CD4-positive, alpha-beta T cell treated with Interferon gamma for 1 hour (primary cell): Measurements from ENCODE around the gene TIGD3.

Source experiments
- DNase-seq: peaks from one replicate; pipeline ENCODE4 v3.0.0-alpha.2; 2020

TIGD3 gene

DNA sequence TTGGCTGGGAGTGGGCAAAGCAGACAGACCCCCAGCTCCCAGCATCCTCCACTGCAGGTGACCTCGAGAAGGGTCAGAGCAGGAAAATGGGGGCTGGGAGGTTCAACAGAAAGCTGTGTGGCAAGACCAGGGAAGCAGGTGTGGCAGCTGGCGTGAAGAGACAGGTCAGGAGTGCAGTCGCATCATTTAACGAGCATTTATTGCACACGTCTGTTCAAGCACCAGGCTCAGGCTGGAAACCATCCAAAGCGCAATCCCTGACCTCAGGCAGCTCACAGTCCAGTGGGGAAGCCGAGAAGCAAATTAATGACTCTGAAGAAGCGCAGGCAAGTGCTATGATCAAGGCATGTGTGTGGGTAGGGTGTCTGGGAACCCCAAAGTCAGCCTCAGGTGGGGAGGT, 20.5 kb downstream of the TIGD3 start:
- no peak for DNase-seq

DNA sequence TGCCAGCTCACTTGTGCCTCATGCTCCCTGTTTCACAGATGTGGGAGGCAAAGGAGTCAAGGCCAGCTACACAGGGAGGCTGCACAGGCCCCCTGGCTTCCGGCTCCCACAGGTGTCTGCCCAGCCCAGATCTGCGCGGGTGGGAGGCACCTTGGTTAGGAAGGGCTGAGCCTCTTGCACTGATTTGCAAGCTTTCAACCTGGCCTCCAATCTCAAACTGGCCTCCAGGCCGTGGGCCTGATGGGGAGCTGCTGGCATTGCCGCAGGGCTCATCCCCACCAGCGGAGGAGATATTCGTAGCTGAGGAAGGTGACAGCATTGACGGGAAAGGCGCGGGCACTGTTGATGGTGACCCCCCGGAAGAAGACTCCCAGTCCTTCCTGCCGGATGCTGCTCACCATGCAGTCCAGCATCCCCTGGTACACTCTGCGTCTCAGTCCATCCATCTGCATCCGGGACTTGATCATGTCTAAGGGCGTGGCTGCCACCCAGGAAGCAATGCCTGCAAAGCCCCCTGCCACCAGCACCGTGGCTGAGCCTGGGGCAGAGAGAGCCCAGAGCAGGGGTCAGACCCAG, 21.7 kb downstream of the TIGD3 start:
- no peak for DNase-seq

DNA sequence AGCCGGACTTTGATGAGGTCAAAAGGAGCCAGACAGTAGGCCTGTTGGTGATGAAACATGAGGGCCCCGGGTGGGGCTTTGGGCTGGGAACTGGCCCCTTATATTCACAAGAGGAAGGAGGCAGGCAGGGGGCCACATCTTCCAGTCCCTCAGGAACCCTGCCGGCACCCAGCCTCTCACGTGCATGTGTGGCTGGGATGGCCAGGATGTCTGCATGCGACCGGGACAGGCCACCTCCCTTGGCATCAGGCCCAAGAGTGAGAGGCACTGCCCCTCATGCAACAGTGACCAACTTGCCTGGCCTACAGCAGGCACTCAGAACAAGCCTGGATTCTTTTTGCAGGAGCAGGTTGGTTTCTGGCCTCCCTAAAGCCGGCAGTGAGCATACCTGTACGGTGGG, 22.5 kb downstream of the TIGD3 start:
- DNase-seq = no peak

DNA sequence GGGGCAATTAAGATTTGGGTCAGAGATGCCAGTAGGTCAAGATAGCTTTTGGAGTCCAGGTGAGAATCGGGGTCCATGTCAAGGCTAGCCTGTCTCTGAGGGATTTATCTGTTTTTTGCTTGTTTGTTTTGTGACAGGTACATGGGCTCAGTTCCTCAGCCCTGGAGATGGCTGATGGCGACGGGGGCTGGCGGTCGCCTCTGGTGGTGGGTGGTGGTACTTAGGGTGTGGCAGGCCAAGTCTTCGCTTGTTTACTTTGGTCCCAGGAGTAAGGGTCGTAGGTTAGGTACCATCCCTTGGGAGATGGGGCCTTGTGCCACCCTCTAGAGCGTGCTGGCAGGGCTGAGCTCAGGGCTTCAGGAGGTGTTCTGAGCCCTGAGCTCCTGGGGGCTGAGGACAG, 23.2 kb downstream of the TIGD3 start:
- no peak for DNase-seq

DNA sequence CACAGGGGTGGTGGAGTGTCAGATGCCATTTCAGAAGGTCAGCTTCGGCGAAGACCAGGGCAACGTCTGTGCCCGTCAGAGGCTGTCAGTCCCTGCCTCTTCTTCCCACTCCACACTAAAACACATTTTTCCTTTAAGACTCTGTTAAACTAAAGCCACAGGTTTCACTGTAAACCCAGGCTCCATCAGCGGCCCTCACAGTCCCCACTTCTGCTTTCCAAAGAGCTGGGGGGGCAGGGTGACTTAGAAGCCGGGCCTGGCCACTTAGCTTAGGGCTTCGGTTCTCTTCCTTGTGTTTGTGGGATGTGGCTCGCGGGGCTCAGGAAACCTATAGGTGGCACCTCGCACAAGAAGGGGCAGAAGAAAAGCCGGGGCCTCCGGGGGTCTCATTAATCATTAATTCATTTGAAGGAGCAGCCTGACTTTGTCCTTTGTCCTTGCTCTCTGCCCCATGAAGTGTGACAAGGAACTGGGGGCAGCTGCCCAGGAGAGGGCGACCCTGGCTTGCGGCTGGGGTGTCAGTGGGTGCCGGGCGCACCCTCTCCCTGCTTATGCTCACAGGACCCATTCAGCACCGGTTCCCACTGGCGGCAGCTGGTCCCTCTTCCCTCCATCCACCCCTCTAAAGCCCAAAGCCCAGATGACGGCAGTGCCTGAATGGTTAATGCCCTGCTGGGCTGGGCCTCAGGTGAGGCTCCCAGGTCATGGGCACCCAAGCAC, 23.8 kb downstream of the TIGD3 start:
- peak; percentile 52 for DNase-seq

DNA sequence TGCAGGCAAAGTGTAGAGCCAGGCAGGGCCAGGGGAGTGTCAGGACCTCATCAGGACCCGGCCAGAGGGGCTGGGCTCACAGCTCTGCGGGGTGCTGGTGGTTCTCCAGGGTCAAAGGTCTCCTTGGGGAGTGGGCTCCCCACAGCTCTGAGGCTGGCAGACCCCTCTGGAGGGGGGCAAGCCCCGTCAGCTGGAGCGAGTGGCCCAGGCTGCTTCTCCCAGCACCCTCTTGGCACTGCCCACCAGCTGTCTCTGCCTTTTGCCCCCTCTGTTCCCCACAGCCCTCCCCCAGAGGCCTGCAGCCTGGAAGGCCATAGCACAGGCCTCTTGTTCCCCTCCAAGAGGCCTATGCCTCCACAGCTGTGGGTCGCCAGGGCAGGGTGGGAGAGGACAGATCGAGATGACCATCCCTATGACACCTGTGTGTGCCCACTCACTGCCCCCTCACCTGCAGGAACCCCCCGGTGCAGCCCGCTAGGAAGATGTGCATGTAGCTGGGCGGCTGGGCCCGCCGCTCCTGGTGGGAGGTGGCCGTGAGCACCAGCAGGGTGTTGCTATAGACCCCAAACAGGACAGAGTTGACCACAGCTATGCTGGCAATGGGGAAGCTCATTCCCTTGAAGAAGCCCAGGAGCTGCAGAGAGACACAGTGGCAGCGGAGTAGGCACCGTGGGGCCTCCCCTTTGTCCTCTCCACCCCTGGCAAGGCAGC, 24.5 kb downstream of the TIGD3 start:
- no peak for DNase-seq

DNA sequence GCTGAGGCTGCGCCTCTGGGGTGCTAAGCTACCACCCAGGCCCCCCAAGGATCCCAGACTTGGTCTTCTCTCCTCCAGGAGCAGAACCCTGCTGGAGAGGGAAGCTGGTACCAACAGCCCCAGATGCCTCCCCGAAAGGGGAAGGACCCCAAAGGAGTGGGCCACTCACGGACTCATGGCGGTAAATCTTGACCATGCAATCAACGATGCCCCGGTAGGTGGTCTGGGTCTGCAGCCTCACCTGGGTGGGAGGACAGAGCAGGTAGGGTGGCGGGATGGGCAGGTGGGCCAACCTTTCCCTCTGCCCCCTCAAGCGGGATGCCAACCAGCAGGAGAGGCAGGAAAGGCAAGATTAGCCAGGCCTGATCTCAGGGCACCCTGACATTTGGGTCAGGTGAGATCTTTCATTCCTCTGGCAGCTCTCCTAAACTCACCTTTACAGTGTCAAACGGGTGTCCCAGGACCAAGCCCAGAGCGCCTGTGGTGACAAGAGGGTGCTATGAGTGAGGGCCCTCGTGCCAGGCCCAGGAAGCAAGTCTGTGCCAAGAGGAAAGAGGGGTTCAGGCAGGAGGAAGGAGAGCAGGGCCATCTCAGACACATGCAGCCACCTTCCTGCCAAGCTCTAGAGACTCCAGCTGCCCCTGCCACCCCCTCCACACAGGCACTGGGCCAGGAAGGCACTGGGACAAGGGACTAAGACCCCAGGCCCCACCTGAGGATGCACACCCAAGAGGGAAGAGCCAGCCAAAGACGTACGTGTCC, 25.3 kb downstream of the TIGD3 start:
- no peak for DNase-seq

DNA sequence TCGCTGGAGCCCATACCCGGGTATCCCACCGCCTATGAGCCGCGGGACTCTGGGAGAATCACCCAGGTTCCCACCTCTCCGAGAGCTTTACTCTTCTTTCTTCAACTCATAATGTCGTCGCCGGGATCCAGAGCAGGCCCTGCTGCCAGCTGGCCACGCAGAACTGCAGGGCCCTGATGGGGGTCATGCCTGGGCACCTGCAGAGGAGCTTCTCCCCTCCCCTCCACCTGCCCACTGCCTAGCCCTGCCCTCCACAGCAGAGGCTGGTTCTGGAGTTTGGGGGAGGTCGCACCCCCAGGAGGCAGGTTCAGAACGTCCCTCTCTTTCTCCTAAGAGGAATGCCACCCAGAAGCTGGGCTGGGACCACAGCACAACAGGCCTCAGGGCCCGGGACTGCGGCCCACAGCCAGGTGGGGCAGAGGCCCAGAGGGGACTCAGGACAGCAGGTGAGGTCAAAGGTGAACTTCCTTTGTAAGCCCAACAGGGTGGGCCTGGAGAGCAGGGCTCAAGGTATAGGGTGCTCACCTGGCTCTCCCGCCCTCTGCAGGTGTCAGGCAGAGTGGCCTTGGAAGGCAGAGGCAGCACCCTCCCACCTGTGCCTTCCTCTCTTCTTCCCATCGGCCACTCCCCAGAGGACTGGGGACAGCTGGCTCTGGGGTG, 26.0 kb downstream of the TIGD3 start:
- no peak for DNase-seq

DNA sequence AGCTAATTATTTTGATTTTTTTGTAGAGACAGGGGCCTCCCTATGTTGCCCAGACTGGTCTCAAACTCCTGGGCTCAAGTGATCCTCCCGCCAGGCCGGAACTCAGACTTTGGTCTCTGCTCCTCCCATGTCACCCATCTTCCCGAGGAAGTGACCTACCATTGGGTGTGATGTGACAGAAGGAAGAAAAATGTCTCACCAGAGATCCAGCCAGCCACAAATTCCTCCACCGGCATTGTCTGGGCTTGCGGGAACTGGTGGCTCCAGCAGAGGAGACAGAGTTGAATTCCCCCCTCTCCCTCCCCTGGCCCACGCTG, 27.1 kb downstream of the TIGD3 start:
- DNase-seq = no peak

DNA sequence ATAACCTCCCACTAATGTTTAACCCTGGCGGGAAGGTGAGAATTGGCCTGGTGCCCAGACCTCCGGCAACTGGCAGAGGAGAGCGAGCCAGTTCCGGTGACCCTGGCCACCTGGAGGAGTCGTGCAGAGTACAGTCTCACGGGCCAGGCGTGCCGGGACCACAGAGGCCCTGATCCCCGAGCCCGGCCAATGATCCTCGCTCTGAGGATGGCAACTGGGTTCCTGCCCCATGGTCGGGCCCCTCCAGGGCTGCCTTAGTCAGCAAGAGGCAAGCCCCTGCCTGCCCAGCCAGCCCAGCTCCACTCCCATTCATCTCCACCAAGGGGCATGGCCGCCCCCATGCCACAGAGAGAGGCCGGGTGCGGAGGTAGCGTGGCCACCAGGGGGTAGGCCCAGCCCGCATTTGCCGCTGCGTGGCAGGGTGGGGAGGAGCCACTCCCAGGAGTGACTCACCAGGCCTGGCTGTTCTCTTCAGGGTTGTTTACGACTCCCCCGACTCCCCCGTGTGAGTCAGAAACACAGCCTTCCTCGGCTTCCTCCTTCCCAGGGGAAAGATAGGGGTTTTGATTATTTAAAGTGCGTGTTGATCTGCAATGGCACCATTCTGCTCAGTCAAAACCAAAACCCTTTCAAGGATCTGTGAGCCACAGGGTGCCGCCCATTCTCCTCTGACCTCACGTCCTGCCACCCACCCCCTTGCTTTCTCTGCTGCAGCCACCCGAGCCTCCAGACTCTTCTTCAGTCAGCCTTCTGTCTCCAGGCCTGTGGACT, 27.7 kb downstream of the TIGD3 start, which contains the start of gene SLC25A45:
SLC25A45 (minus strand) TSS at position 614 of the 771 bp plus-strand sequence. CDS start 695 bp downstream, outside the sequence.
- peak; percentile 91 for DNase-seq

DNA sequence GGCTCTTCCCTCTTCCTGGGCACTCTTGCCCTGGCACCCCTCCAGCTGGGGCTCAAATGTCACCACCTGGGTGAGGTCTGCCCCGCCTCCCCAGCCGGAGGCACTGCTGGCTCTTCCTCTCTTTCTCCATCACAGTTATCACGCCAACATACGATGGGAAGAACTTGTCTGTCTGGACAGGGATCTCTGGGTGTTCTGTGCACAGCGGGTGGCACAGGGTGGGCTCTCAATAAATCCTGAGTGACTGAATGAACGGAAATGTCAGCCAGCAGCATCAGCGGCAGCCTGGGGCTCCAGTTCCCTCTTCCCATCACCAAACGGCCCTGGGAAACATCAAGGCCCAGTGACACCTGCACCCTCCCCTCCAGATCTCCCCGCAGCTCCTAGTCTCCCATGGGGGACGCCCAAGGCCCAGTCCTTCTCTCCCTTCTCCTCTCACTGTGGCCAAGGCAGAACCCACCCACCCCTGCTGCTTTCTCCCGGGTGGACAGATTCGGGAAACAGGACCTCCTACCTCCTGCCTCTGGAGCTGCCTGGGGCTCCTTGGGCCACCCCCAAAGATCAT, 28.3 kb downstream of the TIGD3 start:
- DNase-seq = no peak

DNA sequence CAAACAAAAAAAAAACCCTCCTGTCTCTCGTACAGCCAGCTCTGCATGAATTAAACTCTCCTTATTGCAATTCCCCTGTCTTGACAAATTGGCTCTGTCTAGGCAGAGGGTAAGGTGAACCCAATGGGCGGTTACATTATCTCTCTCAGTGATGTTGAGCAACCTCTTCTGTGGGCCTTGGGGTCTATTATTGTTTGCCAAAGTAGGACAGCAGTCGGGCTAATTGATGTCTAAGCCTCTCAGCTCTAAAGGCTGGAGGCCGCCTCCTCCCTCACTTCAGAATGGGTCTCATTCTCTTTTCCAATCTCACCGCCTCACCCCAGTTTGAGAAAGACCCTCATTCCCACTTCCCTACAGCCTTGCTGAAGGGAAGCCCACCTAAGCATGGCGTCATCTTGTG, 29.2 kb downstream of the TIGD3 start:
- DNase-seq = no peak

DNA sequence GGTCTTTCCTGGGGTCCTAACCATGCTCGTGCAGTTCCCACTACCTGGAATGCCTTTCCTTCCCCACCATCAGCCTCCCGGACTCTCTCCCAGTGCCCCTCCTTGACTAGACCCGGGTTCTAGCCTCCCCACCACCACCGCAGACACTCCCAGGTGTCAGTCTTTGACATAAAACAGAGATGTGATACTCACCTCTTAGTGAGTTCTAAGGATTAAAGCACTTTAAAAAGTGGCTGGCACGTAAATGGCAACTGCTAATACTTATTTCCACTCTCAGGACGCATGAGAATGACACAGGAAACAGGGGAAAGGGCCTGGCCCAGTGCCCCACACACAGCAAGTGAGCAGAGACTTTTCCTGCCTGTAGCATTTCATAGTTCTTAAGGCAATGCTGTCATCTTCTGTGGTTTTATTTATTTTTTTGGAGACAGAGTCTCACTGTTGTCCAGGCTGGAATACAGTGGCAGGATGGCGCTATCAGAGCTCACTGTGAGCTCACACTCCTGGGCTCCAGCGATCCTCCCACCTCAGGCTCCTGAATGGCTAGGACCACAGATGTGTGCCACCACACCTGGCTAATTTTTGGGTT, 29.8 kb downstream of the TIGD3 start:
- DNase-seq = no peak

DNA sequence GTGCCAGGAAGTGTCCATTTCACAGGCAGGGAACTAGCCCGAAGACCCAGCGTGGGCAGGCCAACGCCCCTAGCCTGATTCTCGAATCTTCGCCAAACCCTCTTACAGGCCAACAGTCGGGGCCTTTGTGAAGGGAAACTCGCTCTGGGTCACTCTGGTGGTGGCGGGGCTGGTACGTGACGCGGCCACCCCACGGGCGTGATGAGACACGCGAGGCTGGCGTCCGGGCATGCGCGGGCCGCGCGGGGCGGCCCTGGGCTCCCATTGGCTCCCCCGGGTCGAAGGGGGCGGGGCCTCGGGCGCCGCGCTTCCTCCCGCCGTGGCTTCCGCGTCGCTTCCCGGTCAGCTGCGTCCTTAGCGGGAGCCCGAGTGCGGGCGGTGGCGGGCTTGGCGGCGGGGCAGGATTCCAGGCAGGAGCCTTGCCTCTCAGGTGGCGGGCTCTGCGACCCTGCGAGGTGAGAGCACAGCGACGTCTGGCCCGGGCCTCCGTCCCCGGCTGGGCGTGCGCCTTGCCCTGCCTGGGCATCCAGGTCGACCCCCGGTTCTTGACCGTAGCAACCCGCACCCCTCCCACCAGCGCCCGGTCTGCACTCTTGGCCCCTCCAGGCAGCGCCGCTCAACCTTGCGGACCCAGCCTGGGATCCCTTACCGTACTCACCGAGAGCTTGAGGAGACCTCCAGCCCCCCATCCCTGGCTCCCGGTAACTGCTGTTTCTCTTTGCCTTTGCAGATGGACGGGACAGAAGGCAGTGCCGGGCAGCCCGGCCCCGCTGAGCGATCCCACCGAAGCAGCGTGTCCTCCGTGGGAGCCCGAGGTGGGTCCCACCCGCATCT, 32.0 kb downstream of the TIGD3 start, which contains the start of gene FRMD8:
FRMD8 (plus strand) TSS at position 331 of the 834 bp plus-strand sequence; CDS start at position 731, 400 bp downstream.
- peak; percentile 91 for DNase-seq

DNA sequence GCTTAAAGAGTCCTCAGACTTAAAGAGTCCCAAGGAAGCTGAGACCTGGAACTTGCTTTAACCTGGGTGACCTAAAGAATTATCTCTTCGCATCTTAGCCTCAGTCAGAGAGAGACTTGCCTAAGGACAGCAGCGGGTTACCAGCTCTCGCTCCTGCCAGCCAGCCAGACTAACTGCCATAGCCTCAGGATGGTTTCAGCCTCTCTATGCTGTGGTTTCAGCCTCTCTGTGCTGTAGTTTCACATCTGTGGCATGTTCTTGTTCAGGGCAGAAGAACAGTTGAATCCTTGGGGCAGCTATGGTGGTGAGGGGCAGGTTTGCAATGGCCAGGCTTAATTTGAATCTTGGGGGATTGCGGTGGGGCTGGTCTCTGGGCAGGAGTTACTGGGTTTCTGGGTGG, 34.2 kb downstream of the TIGD3 start:
- DNase-seq = no peak

DNA sequence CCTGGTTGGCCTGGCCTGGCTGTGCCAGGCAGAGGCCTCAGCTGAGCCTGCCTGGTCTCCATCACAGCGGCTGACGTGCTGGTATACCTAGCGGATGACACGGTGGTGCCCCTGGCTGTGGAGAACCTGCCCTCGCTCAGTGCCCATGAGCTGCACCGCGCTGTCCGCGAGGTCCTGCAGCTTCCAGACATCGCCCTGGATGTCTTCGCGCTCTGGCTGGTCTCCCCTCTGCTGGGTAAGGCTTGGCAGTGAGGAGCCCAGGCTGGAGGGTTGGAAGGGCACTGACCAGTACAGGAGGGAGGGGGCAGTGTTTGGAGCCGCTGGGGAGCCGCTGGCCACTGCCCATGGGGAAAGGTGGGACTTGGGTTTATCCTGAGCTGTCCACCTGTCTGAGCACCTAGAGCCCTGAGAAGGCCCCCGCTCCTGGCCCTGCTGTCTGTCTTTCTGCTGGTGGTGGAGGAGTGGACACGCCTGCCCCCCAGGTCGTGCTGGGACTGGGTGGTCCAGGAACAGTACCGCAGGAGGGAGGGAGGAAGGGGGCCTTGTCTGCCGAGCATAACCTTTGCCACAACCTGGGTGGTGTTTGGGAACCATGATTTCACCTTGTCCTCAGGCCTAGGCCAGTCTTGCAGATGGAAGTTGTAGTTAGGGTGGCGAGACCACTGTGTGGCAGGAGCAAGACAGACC, 34.9 kb downstream of the TIGD3 start:
- DNase-seq = no peak

DNA sequence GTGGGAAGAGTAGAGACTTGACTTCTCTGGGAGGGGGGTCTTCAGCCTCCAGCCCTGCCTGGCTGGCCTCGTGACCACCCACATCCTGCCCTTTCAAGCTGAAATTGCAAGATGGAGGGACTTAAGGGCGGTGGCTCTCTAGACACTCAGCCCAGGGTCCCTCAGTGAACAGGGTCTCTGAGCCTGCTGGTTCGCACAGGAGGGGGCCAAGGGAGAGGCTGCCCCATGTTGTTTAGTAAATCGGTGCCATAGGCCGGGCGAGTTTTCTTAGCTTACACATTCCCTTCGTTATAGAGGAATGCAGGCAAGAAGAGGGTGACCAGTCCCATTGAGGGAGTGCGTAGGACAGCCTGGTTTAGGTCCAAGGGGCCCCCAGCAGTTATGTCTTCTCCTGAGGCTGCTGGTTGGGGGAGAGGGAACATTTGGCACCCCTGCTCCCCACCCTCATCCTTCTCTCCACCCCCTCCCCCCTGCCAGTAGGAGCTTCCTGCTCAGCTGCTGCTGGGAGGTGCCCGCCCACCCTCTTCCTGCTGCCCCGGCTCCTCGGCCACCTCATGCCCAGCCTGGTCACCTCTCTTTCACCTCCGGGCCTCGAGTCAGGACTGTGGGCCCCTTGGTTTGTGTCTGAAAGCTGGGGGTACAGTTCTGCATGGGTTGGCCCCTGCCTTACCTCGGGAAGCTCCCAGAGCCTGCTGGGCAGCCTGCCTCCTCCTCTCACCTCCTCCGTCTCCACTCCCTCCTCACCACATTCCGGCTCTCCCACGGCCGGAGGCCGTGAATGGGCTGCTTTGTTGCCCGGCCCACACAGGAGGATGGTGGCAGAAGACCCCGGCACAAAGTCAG, 35.8 kb downstream of the TIGD3 start:
- DNase-seq = no peak

DNA sequence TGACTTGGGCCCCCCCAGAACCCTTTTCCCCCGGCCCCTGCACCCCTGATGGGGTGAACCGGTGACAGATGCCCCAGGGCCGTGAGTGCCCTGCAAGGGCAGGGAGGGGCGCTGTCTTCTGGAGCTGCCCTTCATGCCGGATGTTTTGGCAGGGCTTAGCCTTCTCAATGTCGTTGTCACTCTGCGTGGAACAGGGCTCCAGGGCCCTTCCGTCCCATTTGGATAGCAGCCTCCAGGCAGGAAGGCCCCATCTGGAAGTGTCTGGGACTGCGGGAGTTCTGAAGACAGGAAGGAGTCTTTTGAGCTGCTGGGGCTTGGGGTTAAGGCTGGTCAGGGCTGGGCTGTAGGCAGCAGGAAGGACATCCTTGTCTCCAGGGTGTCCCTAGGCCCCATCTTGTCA, 36.4 kb downstream of the TIGD3 start:
- no peak for DNase-seq
